SIG-M5 treated with dmso at 0.1 percent for 504 hours (cell line): ENCODE data around the gene MED15.
"Not testable (repeated sequence)": the region's sequence is repeated elsewhere in the genome, so short reads cannot be mapped to it uniquely, and the experiment has no call there.

ENCODE experiments used
- DNase-seq: peaks from one replicate; lab custom pipeline; 2025; ENCODE audit not compliant: unreplicated experiment; lab: John Stamatoyannopoulos, UW

MED15 gene

DNA sequence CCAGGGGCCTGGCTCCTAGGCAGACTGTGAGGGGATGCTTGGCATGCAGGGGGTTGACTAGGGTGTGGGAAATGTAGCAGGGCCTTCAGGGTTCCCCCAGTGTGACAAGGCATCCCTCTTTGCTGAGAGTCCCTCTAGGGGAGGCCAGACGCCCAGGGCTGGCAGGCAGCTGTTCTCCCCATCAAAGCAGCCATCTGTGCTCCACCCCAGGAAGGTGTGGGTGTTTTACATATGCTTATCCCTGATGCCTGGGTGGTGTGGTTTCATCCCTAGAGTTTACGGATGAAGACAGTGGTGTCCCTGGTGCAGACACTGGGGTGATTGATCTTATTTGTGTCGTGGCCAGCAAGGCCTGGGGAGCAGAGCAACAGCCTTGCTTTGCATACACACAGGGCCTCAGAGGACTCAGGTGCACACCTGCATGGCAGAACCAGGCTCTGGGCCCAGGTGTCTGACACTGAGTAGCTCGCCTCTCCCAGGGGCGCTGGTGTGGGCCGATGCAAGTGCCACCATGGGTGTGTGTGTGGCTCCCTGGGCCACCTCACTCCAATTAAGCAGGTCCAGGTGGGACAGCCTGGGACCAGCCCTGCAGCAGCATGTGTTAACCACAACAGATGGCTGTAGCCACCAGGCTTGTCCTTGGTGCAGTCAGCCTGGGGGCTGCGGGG is 74.2 kb downstream of the MED15 start:
- DNase-seq: no peak

DNA sequence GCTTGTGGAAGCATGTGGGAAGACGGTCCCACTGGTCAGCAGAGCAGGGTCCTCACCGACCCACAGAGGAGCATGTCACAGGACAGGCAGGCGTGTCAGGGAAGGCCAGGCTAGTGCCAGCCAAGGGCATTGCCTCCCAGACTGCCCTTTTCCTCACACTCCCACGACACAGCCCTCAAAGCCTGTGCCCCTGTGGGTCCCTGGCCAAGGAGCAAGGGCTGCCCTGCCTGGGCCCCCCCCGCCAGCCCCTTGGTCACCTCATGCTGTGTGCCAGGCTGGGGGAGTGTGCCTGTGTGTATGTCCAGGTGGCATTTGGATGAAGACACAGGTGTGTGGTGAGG is 74.7 kb downstream of the MED15 start:
- no peak for DNase-seq

DNA sequence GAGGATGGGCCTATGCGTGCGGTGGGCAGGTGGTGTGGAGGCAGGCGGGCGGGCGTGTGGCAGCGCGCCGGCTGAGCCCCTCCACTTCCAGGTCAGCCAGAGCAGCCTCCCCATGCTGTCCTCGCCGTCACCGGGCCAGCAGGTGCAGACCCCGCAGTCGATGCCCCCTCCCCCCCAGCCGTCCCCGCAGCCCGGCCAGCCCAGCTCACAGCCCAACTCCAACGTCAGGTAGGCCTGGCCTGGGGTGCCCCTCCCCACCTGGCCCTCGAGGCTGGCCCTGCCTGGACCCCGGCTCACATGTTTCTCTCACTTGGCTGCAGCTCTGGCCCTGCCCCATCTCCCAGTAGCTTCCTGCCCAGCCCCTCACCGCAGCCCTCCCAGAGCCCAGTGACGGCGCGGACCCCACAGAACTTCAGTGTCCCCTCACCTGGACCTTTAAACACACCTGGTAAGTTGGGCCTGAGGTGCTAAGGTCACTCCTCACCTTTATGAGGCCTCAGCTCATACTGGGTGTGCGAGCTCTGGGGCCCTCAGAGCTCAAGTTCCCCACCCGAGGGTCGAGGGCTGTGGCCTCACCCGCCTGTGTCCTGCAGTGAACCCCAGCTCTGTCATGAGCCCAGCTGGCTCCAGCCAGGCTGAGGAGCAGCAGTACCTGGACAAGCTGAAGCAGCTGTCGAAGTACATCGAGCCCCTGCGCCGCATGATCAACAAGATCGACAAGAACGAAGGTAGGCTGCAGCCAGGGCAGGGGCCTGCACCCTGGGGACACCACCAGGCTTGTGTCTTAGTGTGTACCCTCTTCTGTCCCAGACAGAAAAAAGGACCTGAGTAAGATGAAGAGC is 75.3 kb downstream of the MED15 start:
- no peak for DNase-seq

DNA sequence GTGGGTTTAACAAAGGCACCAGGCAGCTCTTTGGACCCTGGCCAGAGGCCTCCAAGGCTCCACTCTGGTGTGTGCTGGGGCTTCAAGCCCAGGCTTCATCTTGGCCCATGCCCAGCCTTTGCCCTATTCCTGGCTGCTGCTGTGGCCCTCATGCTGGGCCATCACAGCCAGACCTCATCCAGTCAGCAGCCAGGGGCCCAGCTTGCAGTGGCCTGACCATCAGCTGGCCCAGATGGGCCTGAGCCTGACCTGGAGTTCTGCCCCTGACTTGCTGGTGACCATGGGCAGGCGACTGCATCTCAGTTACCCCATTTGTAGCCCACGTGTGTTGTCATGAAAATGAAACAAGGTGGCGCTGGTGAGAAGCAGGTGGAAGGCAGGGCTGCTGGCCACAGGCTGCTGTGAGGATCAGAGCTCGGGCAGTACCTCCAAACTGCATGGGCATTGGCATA is 76.1 kb downstream of the MED15 start:
- DNase-seq: no peak

DNA sequence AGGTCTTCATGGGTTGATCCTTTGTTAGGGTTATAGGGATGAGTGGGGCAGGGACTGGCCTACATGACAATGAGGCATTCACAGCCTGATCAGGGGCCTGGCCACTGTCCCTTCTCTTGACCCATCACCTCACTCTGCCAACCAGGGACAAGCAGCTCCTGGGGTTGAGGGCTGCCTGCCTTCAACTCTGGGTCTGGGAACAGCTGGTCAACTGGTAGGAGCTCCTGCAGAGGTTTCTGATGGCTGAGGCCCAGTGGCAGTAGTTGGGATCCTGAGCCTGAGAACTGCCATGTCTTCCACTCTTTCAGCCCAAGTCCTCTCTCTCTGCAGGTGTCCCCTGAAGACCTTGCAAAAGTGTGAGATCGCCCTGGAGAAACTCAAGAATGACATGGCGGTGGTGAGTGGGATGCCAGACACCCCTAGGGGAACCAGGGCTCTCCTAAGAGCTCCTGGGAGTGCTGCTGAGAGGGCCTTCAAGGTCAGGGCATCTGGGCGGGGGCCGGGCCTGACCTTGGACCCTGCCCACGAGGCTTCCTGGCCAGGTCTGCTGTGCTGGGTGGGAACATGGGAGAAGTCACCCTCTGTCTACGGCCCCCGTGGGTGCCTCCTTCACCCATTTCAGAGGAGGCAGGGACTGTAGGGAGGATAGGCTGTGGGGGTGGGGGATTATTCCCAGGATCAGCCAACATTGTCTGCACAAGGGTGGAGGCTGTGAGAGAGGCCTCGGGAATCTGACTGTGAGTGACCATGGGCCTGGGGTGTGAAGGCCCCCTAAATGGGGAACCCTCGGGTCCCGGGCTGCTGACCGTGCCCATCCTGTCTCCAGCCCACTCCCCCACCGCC is 76.8 kb downstream of the MED15 start:
- no peak for DNase-seq

DNA sequence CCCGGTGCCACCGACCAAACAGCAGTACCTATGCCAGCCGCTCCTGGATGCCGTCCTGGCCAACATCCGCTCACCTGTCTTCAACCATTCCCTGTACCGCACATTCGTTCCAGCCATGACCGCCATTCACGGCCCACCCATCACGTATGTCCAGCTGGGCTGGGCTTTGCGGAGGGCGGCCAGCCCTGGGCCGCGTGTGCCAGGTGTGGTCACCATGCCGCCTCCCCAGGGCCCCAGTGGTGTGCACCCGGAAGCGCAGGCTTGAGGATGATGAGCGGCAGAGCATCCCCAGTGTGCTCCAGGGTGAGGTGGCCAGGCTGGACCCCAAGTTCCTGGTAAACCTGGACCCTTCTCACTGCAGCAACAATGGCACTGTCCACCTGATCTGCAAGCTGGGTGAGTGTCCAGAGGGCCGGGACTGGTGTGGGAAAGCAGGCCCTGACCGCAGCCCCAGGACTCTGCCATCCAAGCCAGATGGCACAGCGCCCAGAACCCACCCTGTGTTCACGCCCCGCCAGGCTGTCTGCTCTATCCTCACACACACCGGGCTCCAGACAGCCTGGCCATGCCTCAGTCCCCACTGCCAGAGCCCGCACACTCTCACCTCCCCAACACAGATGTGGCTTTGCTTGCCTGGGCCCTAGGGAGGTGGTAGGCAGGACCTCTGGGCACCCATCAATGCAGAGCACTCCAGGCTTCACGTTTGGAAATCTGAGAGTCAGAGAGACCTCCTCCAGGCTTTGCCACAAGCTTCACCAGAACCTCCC is 77.6 kb downstream of the MED15 start:
- DNase-seq: no peak

DNA sequence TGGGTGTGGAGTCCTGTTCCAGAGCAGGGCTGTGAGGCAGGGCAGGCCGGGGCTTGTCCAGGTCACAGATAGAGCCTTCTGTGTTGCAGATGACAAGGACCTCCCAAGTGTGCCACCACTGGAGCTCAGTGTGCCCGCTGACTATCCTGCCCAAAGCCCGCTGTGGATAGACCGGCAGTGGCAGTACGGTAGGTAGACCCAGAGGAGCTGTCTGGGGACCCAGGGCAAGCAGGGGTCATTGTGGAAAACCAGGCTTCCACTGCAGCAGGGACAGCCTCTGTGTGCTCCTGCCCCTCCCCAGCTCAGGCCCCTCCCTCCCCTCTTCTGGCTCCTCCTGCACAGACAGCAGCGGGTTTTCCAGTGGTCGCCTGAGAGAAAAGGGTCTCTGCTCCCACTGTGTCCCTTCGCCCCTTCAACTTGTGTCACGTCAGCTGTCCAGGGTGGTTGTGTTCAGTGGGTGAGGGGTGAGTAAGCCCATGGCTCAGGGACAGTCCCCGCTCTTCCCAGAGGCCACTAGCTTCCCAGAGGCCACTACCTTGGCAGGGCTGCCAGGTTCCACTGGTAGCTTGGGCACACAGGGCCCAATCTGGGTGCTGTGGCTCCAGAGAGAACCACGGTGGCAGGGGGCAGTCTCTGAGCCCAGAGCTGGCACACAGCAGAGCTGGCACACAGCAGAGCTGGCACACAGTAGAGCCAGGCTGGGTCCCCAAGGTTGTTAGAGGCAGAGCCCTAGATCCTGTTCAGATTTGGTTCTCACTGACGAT is 78.4 kb downstream of the MED15 start:
- DNase-seq: no peak

DNA sequence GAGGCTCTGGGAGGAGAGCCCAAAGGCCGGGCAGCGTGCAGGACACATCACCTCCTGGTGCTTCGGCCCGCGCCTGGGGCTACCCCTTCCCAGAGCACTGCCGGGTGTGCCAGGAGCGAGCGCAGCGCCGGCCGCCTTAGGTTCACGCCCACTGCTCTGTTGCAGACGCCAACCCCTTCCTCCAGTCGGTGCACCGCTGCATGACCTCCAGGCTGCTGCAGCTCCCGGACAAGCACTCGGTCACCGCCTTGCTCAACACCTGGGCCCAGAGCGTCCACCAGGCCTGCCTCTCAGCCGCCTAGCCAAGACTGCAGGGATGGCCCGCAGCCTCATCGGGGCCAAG is 79.0 kb downstream of the MED15 start:
- no peak for DNase-seq

DNA sequence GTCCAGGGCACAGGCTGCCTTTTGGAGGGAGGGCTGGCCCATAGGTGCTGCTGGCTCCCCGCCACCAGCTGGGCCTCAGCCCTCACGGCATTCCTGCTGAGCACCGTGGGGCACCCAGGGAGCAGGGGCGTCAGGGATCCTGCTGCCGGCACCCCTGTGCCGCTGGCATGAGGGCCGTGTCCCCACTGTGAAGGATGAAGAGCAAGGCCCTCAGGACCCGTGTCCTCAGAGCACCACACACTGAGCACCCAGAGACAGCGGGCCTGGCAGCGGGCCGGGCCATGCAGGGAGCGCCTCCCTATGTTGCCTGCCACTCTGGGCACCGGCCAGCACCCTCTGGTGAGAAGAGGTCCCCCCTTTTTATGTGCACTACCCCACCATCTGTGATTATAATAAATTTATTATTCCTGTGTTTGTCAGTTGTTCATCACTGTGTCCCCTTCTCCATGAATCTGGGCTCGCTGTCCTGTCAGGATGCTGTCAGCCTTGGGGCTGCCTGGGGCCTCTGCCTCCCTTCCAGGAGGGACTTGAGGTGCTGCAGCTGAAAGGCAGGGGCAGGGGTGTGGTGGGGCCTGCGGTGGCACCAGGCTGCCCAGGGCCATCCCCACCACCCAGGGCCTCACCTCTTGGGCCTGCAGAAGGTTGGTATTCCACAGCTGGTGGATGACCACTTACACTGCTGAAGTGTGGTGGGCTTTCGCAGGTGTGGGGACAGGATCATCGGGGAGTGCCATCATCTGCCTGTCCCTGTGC is 80.0 kb downstream of the MED15 start:
- no peak for DNase-seq

DNA sequence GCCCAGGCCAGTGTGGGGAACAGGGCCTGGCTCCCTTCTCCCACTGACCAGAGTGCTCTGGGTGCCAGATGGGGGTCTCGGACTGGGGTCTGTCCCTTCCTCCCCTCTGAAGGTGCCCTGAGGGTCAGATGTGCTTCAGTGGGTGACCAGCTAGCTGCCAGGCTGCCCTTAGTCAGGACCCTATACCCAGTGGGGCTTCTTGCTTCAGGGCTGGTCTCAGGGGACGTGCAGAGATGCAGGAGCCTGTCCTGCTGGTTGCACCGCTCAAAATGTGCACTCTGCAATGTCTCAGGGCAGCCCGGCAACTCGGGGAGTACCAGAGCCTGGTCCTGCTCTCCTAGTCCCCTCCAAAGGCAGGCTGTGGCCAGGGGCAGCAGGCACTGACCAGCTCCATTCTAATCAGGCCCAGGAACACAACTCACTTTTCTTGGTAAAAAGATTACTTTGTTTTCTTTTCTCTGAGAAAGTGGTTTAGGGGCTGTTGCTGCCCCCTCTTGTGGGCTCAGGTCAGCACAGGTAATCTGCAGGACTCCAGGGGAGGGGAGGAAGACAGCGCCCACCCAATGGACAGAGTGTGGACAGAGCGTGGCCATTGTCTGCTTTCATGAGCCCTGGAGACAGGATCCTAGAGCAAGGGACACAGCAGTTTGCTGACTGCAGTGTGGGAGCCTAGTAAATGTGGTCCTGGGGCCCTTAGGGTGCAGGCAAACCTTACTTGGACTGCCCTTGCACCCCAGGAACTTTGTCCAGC is 80.9 kb downstream of the MED15 start:
- DNase-seq: no peak

DNA sequence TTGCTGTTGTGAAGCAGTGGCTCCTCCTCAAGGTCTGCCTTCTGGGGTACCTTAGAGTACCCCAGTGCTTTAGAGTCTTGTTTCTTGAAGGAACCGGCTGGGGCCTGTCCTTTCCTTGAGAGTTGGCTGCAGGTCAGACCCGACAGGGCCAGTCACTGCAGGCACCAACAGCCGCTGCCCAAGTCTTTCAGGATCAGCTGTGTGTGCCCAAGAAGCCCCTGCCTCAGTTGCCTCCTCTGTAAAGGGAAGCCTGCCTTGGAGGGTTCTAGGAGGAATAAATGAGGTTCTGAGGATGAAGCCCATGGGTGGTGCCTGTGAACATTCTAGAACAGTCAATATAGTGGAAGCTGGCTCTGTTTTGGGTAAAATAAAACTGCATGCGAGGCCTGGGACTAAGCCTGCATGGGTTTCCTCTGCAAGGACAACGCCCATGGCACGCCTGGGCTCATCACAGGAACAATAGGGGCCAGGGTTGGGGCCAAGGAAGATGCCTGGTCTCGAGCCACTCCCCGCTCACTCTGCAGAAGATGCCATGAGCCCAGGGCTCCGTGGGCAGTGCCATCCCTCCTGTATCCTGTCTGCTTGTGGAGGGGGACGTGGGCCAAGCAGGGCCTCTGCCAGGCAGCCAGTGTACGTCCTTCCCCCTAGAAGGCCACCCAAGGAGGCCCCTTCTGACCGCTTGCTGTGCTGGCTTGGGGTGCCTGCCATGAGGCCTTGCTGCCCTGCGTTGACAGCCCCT is 81.6 kb downstream of the MED15 start:
- DNase-seq: no peak

DNA sequence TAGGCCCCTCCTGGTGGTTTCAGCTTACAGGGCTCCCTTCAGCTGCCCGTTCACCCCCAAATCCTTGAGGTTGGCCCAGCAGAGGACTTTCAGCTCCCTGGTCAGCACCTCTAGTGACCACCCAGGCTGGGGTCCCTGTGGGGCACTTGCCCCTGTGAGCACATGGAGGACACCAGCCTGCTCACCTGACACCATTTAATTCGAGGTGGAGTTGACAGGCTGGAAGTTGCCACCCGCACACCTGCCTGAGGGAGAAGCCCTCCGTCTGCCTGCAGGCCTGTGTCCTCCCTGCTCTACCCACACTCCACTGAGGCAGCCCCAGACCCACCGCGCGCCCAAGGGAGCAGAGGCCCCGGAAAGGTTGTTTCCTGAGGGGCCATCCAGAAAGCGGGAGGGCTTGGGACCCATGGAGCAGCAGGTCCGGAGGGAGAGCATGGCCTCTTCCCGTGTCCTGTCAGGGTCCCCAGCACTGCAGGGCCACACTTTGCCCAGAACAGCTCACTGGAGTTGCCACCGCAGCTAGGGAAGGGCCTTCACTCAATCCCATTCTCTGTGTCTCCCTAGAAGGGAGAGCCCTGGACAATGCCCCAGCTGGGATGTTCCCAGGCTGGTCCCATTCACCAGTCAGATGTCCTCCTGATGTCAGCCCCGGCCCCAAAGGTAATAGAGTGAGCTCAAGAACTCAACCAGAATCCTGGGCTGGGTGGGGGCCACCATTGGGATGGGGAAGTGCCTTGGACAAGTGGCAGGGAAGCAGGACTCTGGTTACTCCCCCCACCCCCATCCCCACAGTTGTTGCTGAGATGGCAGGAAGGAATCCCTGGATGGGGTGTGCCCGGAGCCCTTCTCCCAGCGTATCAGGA is 82.4 kb downstream of the MED15 start:
- DNase-seq: no peak

DNA sequence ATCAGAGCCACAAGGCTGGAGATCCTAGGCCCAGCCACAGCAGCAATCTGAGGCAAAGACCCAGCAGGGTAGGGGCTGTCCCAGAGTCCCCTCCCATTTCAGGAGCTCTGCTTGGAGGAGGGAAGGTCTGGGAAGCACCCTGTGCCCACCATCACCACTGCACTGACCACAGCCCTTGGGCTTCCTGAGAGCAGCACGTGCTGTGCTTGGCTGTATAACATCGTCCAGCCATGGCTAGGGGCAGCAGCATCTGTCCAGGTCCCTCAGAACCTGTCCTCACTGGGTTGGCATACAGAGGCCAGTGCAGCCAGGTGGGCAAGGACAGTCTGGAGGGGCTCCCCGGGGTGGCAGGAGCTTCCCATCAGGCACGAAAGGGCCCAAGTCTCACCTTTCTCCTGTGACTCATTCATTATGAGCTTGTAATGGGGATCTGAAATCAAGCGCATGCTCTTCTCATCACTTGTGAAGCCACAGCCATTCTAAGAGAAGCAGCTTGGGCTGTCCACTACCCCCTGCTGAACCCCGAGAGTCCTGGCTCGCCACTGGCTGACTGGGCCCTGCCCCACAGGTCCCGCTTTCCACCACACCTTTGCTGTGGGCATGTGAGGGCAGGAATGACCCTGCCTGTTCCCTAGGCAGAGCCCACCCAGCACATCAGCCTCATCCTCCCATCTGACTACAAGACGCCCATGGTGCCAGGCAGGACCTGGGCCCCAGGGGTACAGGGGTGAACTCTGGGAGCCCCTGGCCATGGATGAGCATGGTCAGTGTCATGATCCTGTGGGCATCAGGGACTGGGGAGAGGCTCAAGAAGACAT is 83.3 kb downstream of the MED15 start:
- DNase-seq: no peak

DNA sequence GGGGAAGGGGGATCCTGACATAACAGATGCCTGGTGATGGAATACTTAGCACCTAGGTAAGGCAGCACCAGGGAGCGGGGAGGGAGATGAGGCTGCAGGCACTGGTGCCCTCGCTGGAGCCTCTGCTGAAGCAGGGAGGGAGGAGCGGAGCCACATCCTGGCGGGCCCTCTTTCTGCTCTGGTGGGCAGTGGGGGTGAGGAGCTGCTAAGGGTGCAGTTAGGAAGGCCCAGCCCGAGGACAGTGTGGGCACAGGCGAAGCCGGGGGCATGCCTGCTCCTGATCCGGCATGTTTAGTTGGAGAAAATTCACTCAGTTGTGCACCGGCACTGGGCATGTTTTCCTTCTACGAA is 83.9 kb downstream of the MED15 start:
- DNase-seq: no peak

DNA sequence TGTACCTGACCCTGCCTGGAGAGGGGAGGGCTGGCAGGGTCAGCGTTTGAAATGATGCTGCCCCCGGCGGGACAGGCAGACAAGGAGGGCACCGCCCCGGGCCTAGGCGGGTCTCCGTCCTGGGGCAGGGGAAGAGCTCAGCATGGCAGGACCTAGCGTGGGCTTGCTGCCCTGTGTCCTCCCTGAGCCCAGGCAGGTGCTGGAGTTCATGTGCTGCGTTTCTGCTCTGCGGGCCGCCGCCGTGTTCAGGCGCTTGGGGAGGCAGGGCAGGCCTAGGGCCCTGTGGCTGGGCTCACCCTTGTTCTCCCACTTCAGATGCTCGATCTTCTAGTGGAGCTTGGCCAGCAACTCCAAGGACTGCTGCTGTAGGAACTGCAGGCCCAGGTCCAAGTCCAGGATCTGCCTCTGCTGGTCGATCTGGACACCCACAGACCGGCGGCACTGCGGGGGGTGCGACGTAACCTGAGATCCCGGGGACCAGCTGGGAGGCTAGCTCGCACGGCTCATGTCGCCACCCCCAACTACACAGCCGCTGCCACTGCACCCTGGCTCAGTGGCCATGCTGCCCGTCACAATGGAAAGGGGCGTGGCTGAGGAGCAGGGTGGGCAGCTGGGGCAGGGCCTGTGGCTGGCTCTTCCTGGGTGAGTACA is 84.4 kb downstream of the MED15 start:
- no peak for DNase-seq

DNA sequence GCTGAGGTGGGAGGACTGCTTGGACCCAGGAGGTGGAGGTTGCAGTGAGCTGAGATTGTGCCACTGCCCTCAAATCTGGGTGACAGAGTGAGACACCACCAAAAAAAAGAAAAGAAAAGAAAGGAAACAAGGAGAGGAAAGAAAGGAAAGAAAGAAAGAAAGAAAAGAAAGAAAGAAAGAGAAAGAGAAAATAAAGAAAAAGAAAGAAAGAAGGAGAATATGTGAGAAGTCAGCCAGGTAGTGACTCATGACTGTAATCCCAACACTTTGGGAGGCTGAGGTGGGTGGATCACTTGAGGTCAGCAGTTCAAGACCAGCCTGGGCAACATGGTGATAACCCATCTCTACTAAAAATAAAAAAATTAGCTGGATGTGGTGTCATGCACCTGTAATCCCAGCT is 86.6 kb downstream of the MED15 start:
- DNase-seq: not testable (repeated sequence)
